Large intestine (tissue), 3 donors: ENCODE results near the gene DNAJB4. TPM values are rescaled to one million over a fixed set of nuclear protein-coding genes. Genes with fewer than 3 reads are reported as not detected.
"Not testable (repeated sequence)": the region's sequence is repeated elsewhere in the genome, so short reads cannot be mapped to it uniquely, and the experiment has no call there.

Experiments
- DNase-seq, 2 donors: peaks; one replicate each; pipeline versions ENCODE4 v3.0.0 to v3.0.0-alpha.2; 2013
- H3K27ac ChIP-seq: one replicate; pipeline ENCODE4 v1.5.1; 2013; ENCODE audit warnings: low read length
- H3K27me3 ChIP-seq: 2 replicates; pipeline ENCODE4 v1.6.1; 2013; ENCODE audit warnings: low read length; ENCODE audit not compliant: control insufficient read depth, insufficient read depth
- H3K36me3 ChIP-seq: 2 replicates; pipeline ENCODE4 v1.6.1; 2013; ENCODE audit warnings: low read length; ENCODE audit not compliant: control insufficient read depth, insufficient read depth
- H3K4me1 ChIP-seq: one replicate; pipeline ENCODE4 v1.6.1; 2013; ENCODE audit warnings: low read length; ENCODE audit not compliant: control insufficient read depth, insufficient read depth
- H3K4me3 ChIP-seq: one replicate; pipeline ENCODE4 v1.5.1; 2013; ENCODE audit warnings: low read length
- H3K9me3 ChIP-seq: one replicate; pipeline ENCODE4 v1.6.1; 2013; ENCODE audit warnings: mild to moderate bottlenecking, low read depth, low read length, moderate library complexity; ENCODE audit not compliant: control insufficient read depth
- WGBS: methylation state at CpG from one replicate; pipeline ENCODE4 v1.1.5; 2013; ENCODE audit warnings: low lambda C conversion rate; ENCODE audit not compliant: insufficient coverage; 5-methylcytosine and 5-hydroxymethylcytosine counted together
- polyA plus RNA-seq: library from polyadenylated mRNA; unstranded; fragments of 120-200 nt; gene quantifications from one replicate; pipeline ENCODE4 v1.2.1, GENCODE V29; 2013

The DNAJB4 gene
- polyA plus RNA-seq, 1 donor = 29.7 TPM

- WGBS = 100% methylated on average over 2 of the region's 2 CpGs
- DNase-seq = no peak
These were observed 15.0 kb upstream of the DNAJB4 start for GRCh38 chr1:77989744-77990143.

GRCh38 chr1:77990629-77991204 is 14.0 kb upstream of the DNAJB4 start:
- no peak overlapping the region for H3K4me3 ChIP-seq
- no peaks in the 10 kb centered on the region for H3K9me3 ChIP-seq
- H3K4me1 ChIP-seq = peaks cover 6% of the 10 kb centered on the region
- no peak for DNase-seq
- no peaks in the 10 kb centered on the region for H3K36me3 ChIP-seq
- no peaks in the 10 kb centered on the region for H3K27me3 ChIP-seq
- no peak overlapping the region for H3K27ac ChIP-seq
- WGBS = 85% methylated on average over 2 of the region's 3 CpGs

More at GRCh38 chr1:77989744-77990143, 15.0 kb upstream of the DNAJB4 start:
- H3K27me3 ChIP-seq = no peaks in the 10 kb centered on the region
- H3K9me3 ChIP-seq = no peaks in the 10 kb centered on the region
- peaks cover 6% of the 10 kb centered on the region for H3K4me1 ChIP-seq
- no peak overlapping the region for H3K27ac ChIP-seq
- H3K4me3 ChIP-seq = no peak overlapping the region
- no peaks in the 10 kb centered on the region for H3K36me3 ChIP-seq

DNA sequence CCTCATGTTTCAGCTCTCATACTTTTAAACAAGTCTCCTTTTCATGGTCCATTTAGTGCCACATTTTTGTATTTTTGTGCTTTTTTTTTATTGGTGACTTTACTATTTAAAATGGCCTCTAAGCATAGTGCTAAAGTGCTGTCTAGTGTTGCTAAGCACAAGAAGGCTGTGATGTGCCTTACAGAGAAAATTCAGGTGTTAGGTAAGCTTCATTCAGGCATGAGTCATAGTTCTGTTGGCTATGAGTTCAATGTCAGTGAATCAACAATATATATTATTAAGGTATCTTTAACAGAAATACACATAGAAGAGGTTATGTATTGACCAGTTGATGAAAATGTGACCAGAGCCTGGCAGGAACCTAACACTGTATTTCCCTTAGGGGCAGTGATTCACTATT is 13.1 kb upstream of the DNAJB4 start:
- Histone ChIP-seq H3K4me3 (no peak overlapping the region), H3K4me1 (peaks cover 6% of the 10 kb centered on the region), H3K9me3 (no peaks in the 10 kb centered on the region), H3K27me3 (no peaks in the 10 kb centered on the region), H3K36me3 (no peaks in the 10 kb centered on the region), H3K27ac (no peak overlapping the region)
- no peak for DNase-seq

- Histone ChIP-seq H3K36me3 (no peaks in the 10 kb centered on the region), H3K27ac (no peak overlapping the region), H3K9me3 (no peaks in the 10 kb centered on the region), H3K27me3 (no peaks in the 10 kb centered on the region), H3K4me1 (peaks cover 4% of the 10 kb centered on the region), H3K4me3 (no peak overlapping the region)
- no peak for DNase-seq
- 100% methylated on average over 1 of the region's 3 CpGs for WGBS
These were observed 10.5 kb upstream of the DNAJB4 start for GRCh38 chr1:77994117-77994705.

DNA sequence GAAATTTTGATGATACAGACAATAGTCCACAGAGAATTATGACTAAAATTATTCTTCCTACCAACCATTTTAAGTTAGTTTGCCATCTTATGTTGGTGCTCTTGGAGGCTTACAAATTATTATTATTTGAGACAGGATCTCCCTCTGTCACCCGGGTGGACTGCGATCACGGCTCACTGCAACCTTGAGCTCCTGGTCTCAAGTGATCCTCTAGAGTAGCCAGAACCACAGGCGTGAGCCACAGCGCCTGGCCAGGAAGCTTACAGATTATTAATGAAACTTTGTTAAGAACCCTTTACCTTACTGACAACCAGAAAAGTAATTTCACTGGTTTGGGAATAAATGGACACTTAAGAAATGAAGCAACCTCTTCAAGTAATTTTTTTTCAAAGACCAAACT is 8.0 kb upstream of the DNAJB4 start:
- no peaks in the 10 kb centered on the region for H3K27me3 ChIP-seq
- DNase-seq = no peak
- H3K4me3 ChIP-seq = no peak overlapping the region
- no peak overlapping the region for H3K27ac ChIP-seq
- no peaks in the 10 kb centered on the region for H3K36me3 ChIP-seq
- peaks cover 4% of the 10 kb centered on the region for H3K4me1 ChIP-seq
- WGBS = no CpG with 5 or more reads among the region's 5 CpGs
- no peaks in the 10 kb centered on the region for H3K9me3 ChIP-seq

DNA sequence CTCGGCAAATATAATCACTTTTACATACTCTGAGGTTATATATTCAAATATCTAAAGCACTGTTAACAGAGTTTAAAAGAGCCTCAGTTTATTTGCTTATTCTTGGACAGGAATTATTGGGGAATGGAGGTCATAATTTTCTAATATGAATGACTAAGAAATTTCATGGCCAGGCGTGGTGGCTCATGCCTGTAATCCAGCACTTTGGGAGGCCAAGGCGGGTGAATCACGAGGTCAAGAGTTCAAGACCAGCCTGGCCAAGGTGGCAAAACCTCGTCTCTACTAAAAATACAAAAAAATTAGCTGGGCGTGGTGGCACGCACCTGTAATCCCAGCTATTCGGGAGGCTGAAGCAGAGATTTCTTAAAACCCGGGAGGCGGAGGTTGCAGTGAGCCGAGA is 4.2 kb upstream of the DNAJB4 start:
- WGBS = 100% methylated on average over 1 of the region's 11 CpGs

GRCh38 chr1:78003070-78003746 is 1.5 kb upstream of the DNAJB4 start:
- DNase-seq = no peak
- WGBS = no CpG with 5 or more reads among the region's 3 CpGs
- no peak overlapping the region for H3K4me3 ChIP-seq
- no peaks in the 10 kb centered on the region for H3K36me3 ChIP-seq
- no peaks in the 10 kb centered on the region for H3K27me3 ChIP-seq
- H3K9me3 ChIP-seq = no peaks in the 10 kb centered on the region
- H3K27ac ChIP-seq = peak overlapping the region; percentile 95
- H3K4me1 ChIP-seq = no peaks in the 10 kb centered on the region

More for the DNA sequence above, 4.2 kb upstream of the DNAJB4 start:
- not testable (repeated sequence) for H3K36me3 ChIP-seq, DNase-seq, H3K9me3 ChIP-seq, H3K4me3 ChIP-seq, H3K27ac ChIP-seq, H3K4me1 ChIP-seq, H3K27me3 ChIP-seq

DNA sequence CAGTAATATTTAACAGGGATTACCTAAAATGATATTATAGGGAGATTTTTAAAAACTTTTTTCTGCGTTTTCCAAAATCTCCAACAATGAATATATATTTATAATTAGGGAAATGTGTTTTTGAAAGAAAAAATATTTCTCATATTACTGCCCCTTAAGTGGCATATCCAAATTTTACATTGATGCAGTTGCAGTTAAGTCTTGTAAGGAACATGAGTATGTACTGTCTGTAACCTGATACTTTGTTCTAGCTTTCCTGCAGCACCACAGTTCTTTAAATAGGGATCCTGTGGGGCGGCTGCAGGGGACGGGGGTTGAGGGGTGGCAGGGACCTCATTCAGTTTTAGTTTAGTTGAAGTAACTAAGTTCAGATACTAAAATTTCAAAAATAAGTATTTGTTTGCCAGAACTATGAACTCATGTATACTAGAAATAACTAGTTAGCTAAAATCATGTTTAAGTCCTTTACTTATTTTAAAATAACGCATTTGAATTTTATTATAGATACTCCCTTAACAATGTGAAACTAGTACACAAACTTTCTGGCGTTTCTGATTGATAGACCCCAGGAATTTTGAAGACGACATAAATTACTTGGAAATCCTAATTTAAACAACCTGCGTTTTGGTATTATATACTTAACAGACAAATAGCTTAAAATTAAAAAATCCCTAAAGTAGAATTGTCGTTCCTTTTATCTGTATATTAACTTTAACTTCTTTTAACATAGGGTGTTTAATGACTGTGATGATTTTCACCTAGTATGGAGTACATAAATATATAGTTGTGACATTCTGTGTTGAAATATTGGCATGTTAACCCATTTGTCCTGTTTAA is 639 bp upstream of the DNAJB4 start:
- Histone ChIP-seq H3K27ac (peak overlapping the region; percentile 95), H3K4me3 (peak overlapping the region; percentile 63), H3K36me3 (no peaks in the 10 kb centered on the region), H3K9me3 (no peaks in the 10 kb centered on the region), H3K4me1 (no peaks in the 10 kb centered on the region), H3K27me3 (no peaks in the 10 kb centered on the region)
- DNase-seq = peak; percentile 40 to 77
- 18% methylated on average over 5 of the region's 8 CpGs for WGBS

GRCh38 chr1:78005448-78005722 is 646 bp downstream of the DNAJB4 start:
- Histone ChIP-seq H3K4me3 (peak overlapping the region; percentile 63), H3K27ac (peak overlapping the region; percentile 95), H3K9me3 (no peaks in the 10 kb centered on the region), H3K27me3 (no peaks in the 10 kb centered on the region), H3K36me3 (no peaks in the 10 kb centered on the region), H3K4me1 (no peaks in the 10 kb centered on the region)
- no peak for DNase-seq
- 14% methylated on average over 1 of the region's 1 CpG for WGBS

- H3K27me3 ChIP-seq = no peaks in the 10 kb centered on the region
- no peaks in the 10 kb centered on the region for H3K9me3 ChIP-seq
- WGBS = 0% methylated on average over 1 of the region's 1 CpG
- peaks cover 3% of the 10 kb centered on the region for H3K4me1 ChIP-seq
- no peaks in the 10 kb centered on the region for H3K36me3 ChIP-seq
- peak; percentile 42 to 71 for DNase-seq
- peak overlapping the region; percentile 63 for H3K4me3 ChIP-seq
- peak overlapping the region; percentile 95 for H3K27ac ChIP-seq
These were observed 1.0 kb downstream of the DNAJB4 start for GRCh38 chr1:78005755-78006154.
